Temporal lobe (tissue), 2 donors: ENCODE measurements around the gene RLF. TPM values are rescaled to one million over a fixed set of nuclear protein-coding genes. Genes with fewer than 3 reads are reported as not detected.

Experiments
- small RNA-seq: library from RNA; depleted of rRNA; stranded (forward); fragments of <200 nt; gene quantifications from one replicate; pipeline ENCODE3, GENCODE V24; 2014; ENCODE audit warnings: low replicate concordance
- total RNA-seq: library from RNA; depleted of rRNA; stranded (reverse); fragments of >200 nt; gene quantifications from one replicate; pipeline ENCODE4 v1.2.3, GENCODE V29; 2014

RLF gene
- total RNA-seq, 1 donor from 2014 or later, result 66.1 TPM

Small RNA genes lying within 50 kb of the gene (small RNA-seq; reads per million reads assigned to genes)
- gene RNU6-1237P, result not detected

Other genes with a start within 250 kb of the RLF start
- gene MFSD2A, start 206.2 kb upstream of the RLF start, total RNA-seq, result 18.7 TPM
- gene CAP1, start 120.7 kb upstream of the RLF start, total RNA-seq, result 94.7 TPM
- 48.4 TPM for gene PPT1, start 64.1 kb upstream of the RLF start, total RNA-seq
- not detected for gene TMCO2, start 86.5 kb downstream of the RLF start, total RNA-seq
- gene ZMPSTE24, start 96.8 kb downstream of the RLF start, total RNA-seq, result 35.2 TPM
- gene COL9A2, start 155.9 kb downstream of the RLF start, total RNA-seq, result 6.9 TPM
- gene SMAP2, start 212.3 kb downstream of the RLF start, total RNA-seq, result 27.3 TPM